Kidney (tissue), 14 donors: Measurements from ENCODE around the gene ZNF219. TPM values are rescaled to one million over a fixed set of nuclear protein-coding genes. Genes with fewer than 3 reads are reported as not detected.

Source experiments
- DNase-seq, 5 donors: peaks; one replicate each; pipeline ENCODE4 v3.0.0-alpha.2; 2013 to 2020
- FAIRE-seq: peaks from 2 replicates; lab custom pipeline; 2012; peaks lifted over from hg19 to GRCh38; lab: Jason Lieb, UNC
- H3K27ac ChIP-seq, 2 donors: one replicate each; pipeline ENCODE4 v1.7.0; 2013; ENCODE audit warnings: low read depth in 2 of 2, low read length in 2 of 2, inconsistent platforms in 1 of 2
- H3K27me3 ChIP-seq: one replicate; pipeline ENCODE4 v1.7.1; 2013; ENCODE audit warnings: low read length, inconsistent platforms; ENCODE audit not compliant: control insufficient read depth, insufficient read depth
- H3K36me3 ChIP-seq, 3 donors: one replicate each; pipeline versions ENCODE4 v1.7.0 to v1.7.1; 2013; ENCODE audit warnings: low read length in 3 of 3, control low read depth in 1 of 3, inconsistent platforms in 1 of 3; ENCODE audit not compliant: insufficient read depth in 3 of 3, control insufficient read depth in 2 of 3
- H3K4me1 ChIP-seq, 3 donors: one replicate each; pipeline versions ENCODE4 v1.7.0 to v1.7.1; 2013; ENCODE audit warnings: low read length in 3 of 3, inconsistent platforms in 1 of 3, low read depth in 1 of 3; ENCODE audit not compliant: control insufficient read depth in 2 of 3, insufficient read depth in 2 of 3
- H3K4me3 ChIP-seq, 3 donors: one replicate each; pipeline versions ENCODE4 v1.7.0 to v1.8.1; 2013; ENCODE audit warnings: low read length in 3 of 3, control low read depth in 1 of 3, inconsistent platforms in 1 of 3
- H3K9ac ChIP-seq, 3 donors: one replicate each; pipeline versions ENCODE4 v1.7.0 to v1.7.1; 2013; ENCODE audit warnings: low read length in 3 of 3, control low read depth in 1 of 3, inconsistent platforms in 1 of 3
- H3K9me3 ChIP-seq, 3 donors: one replicate each; pipeline versions ENCODE4 v1.7.0 to v1.7.1; 2013; ENCODE audit warnings: low read length in 3 of 3, control low read depth in 1 of 3, inconsistent platforms in 1 of 3; ENCODE audit not compliant: control insufficient read depth in 2 of 3, insufficient read depth in 1 of 3
- intact Hi-C: fragments of 100-400 bp; cut with DNase I; formaldehyde crosslinking; loops from one replicate; pipeline ENCODE4 v1.11.1; 2022
- polyA plus RNA-seq: library from polyadenylated mRNA; stranded (reverse); fragments of 350-450 nt; fragmentation: Illumina TruSeq; extraction: RNeasy Lipid Tissue Mini Kit (QIAGEN cat#74804); gene quantifications from one replicate; pipeline ENCODE4 v1.2.3, GENCODE V29; 2014; ENCODE audit warnings: low read depth, low replicate concordance; ENCODE audit not compliant: insufficient read depth
- total RNA-seq: library from RNA; stranded (reverse); fragmentation: NEBNext Ultra II Directional; extraction: Animal tissue kit (Norgen Biotek cat#: 25700); gene quantifications from one replicate; pipeline ENCODE4 v1.2.1, GENCODE V29; 2021
- TF ChIP-seq, protein P1 (sequence below): IDR thresholded peaks from 3 replicates; pipeline ENCODE4 v1.5.1; 2012; ENCODE audit warnings: mild to moderate bottlenecking, moderate library complexity, borderline replicate concordance; ENCODE audit not compliant: insufficient read depth; ENCODE audit errors: extremely low read depth
- donor health status: control.
- donor health status: control.
- donor health status: control.
- donor health status: control.
- donor health status: control.
- donor health status: DM: yes; HTN: yes; CAD: no.
- donor health status: Normal renal cell carcinoma (clear cell type).

ZNF219 gene
- total and polyA plus RNA-seq, 2 donors from 2014 or later = 12.6 to 24.6 TPM

DNA sequence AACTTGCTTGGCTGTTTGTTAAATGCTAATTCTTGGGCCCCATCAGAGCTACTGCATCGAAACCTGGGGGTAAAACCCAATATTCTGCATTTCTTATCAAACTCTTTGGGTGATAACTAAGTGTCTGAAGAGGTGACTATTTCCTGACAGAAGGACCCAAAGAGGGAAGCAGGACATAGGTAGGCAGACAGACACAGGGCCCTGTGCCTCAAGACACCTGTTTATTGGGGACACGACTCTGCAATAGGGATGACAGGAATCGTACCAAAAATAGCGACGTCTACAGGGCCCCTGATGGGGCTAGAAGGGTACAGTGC is 8.6 kb downstream of the ZNF219 start:
- Histone ChIP-seq H3K36me3 (peaks cover 2 to 20% (median 6%) of the 10 kb centered on the region in 3 donors), H3K4me1 (peaks cover 1 to 14% (median 7%) of the 10 kb centered on the region in 3 donors), H3K27ac (no peak overlapping the region), H3K9ac (no peak overlapping the region), H3K27me3 (no peaks in the 10 kb centered on the region), H3K9me3 (no peaks in the 10 kb centered on the region), H3K4me3 (no peak overlapping the region)
- DNase-seq (no peak), FAIRE-seq (no peak)
- TF ChIP-seq, protein P1, sequence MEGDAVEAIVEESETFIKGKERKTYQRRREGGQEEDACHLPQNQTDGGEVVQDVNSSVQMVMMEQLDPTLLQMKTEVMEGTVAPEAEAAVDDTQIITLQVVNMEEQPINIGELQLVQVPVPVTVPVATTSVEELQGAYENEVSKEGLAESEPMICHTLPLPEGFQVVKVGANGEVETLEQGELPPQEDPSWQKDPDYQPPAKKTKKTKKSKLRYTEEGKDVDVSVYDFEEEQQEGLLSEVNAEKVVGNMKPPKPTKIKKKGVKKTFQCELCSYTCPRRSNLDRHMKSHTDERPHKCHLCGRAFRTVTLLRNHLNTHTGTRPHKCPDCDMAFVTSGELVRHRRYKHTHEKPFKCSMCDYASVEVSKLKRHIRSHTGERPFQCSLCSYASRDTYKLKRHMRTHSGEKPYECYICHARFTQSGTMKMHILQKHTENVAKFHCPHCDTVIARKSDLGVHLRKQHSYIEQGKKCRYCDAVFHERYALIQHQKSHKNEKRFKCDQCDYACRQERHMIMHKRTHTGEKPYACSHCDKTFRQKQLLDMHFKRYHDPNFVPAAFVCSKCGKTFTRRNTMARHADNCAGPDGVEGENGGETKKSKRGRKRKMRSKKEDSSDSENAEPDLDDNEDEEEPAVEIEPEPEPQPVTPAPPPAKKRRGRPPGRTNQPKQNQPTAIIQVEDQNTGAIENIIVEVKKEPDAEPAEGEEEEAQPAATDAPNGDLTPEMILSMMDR = no peak
- intact Hi-C loops = loop anchor here (10.0 kb wide), 1 partner anchor 75 kb away; no protein-coding TSS in a partner anchor

DNA sequence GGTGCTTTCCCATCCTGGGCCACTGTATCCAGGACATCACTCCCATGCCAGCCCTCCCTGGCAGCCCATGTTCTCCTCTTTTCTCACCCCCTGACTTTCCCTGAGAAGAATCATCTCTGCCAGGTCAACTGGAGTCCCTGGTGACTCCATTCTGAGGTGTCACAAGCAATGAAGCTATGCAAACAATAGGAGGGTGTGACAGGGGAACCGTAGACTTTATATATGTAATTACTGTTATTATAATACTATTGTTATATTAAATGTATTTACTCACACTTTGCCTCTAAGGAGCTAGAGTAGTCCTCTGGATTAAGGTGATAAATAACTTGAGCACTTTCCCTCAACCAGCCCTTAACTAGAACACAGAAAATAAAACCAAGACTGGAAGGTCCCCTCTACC is 9.2 kb downstream of the ZNF219 start:
- FAIRE-seq = no peak
- intact Hi-C loops = loop anchor here (10.0 kb wide), 1 partner anchor 74 kb away; no protein-coding TSS in a partner anchor
- H3K9ac ChIP-seq = no peak overlapping the region

GRCh38 chr14:21088687-21089086 is 9.8 kb downstream of the ZNF219 start:
- Histone ChIP-seq H3K9ac (no peak overlapping the region), H3K4me3 (no peak overlapping the region), H3K9me3 (no peaks in the 10 kb centered on the region), H3K36me3 (peaks cover 2 to 30% (median 10%) of the 10 kb centered on the region in 3 donors), H3K27me3 (no peaks in the 10 kb centered on the region), H3K27ac (no peak overlapping the region), H3K4me1 (peaks cover 0 to 7% (median 4%) of the 10 kb centered on the region in 3 donors)
- no peak for DNase-seq
- no peak for FAIRE-seq
- intact Hi-C loops = loop anchor here (10.0 kb wide), 1 partner anchor 74 kb away; no protein-coding TSS in a partner anchor
- TF ChIP-seq, protein P1 = no peak

More for the DNA sequence above, 9.2 kb downstream of the ZNF219 start:
- Histone ChIP-seq H3K27me3 (no peaks in the 10 kb centered on the region), H3K36me3 (peaks cover 2 to 26% (median 8%) of the 10 kb centered on the region in 3 donors), H3K9me3 (no peaks in the 10 kb centered on the region), H3K27ac (no peak overlapping the region), H3K4me3 (no peak overlapping the region), H3K4me1 (peaks cover 0 to 13% (median 7%) of the 10 kb centered on the region in 3 donors)
- DNase-seq = no peak
- TF ChIP-seq, protein P1 = no peak
